MM.1S (cell line): ENCODE data around the gene TRPM2.
A peak's percentile ranks its signal among the peaks of the same experiment; 100 is the strongest.

ENCODE experiments used
- DNase-seq: peaks from one replicate; pipeline ENCODE4 v3.0.0-alpha.2; 2015
- H2AFZ ChIP-seq: fragments of 300-600 bp; sonication (generic); 2 replicates; pipeline ENCODE4 v1.6.0; 2016; ENCODE audit warnings: antibody characterized with exemption, low read length
- H3F3A ChIP-seq: fragments of 300-600 bp; sonication (generic); 2 replicates; pipeline ENCODE4 v1.6.1; 2016; ENCODE audit warnings: mild to moderate bottlenecking, antibody characterized with exemption, low read length, moderate library complexity, mixed read lengths; ENCODE audit not compliant: insufficient read depth
- H3K27ac ChIP-seq: fragments of 300-600 bp; sonication (generic); 2 replicates; pipeline ENCODE4 v1.5.1; 2016; ENCODE audit warnings: mild to moderate bottlenecking, low read length
- H3K27me3 ChIP-seq: fragments of 300-600 bp; sonication (generic); replicated peaks from 2 replicates; pipeline ENCODE4 v1.6.0; 2016; ENCODE audit warnings: low read length; ENCODE audit not compliant: insufficient read depth
- H3K36me3 ChIP-seq: fragments of 300-600 bp; sonication (generic); replicated peaks from 2 replicates; pipeline ENCODE4 v1.6.1; 2016; ENCODE audit warnings: mild to moderate bottlenecking, low read length, mixed read lengths; ENCODE audit not compliant: insufficient read depth
- H3K4me1 ChIP-seq: fragments of 300-600 bp; sonication (generic); 2 replicates; pipeline ENCODE4 v1.6.1; 2016; ENCODE audit warnings: low read length, mixed read lengths
- H3K4me2 ChIP-seq: fragments of 300-600 bp; sonication (generic); 2 replicates; pipeline ENCODE4 v1.6.0; 2016; ENCODE audit warnings: low read depth, low read length
- H3K4me3 ChIP-seq: fragments of 300-600 bp; sonication (generic); 2 replicates; pipeline ENCODE4 v1.5.1; 2016; ENCODE audit warnings: low read length, mixed read lengths
- H3K79me2 ChIP-seq: fragments of 300-600 bp; sonication (generic); 2 replicates; pipeline ENCODE4 v1.6.1; 2016; ENCODE audit warnings: mixed run types, low read length, mixed read lengths
- H3K9ac ChIP-seq: fragments of 300-600 bp; sonication (generic); 2 replicates; pipeline ENCODE4 v1.6.1; 2016; ENCODE audit warnings: low read length, mixed read lengths
- H3K9me2 ChIP-seq: fragments of 300-600 bp; sonication (generic); replicated peaks from 2 replicates; pipeline ENCODE4 v1.6.1; 2016; ENCODE audit warnings: mild to moderate bottlenecking, low read length, mixed read lengths; ENCODE audit not compliant: insufficient read depth
- H3K9me3 ChIP-seq: fragments of 300-600 bp; sonication (generic); replicated peaks from 2 replicates; pipeline ENCODE4 v1.6.1; 2016; ENCODE audit warnings: mild to moderate bottlenecking, low read length, mixed read lengths; ENCODE audit not compliant: insufficient read depth
- H4K20me1 ChIP-seq: fragments of 300-600 bp; sonication (generic); 2 replicates; pipeline ENCODE4 v1.6.1; 2016; ENCODE audit warnings: mild to moderate bottlenecking, low read length, moderate library complexity, mixed read lengths; ENCODE audit not compliant: insufficient read depth
- CTCF ChIP-seq: fragments of 300-600 bp; sonication (generic); IDR thresholded peaks from 2 replicates; pipeline ENCODE4 v1.5.1; 2016; ENCODE audit warnings: antibody characterized with exemption, low read length, mixed read lengths
- EZH2 ChIP-seq: fragments of 300-600 bp; sonication (generic); optimal IDR thresholded peaks from 2 replicates; pipeline ENCODE3; 2017; ENCODE audit warnings: low read depth, mild to moderate bottlenecking, antibody characterized with exemption, low read length, mixed read lengths
- EZH2phosphoT487 ChIP-seq: fragments of 300-600 bp; sonication (generic); IDR thresholded peaks from 2 replicates; pipeline ENCODE4 v1.6.1; 2018; ENCODE audit warnings: antibody characterized with exemption, low read length

Gene TRPM2

GRCh38 chr21:44344541-44345183, 8.8 kb upstream of the TRPM2 start:
- no peak overlapping the region for H3K9ac ChIP-seq
- H4K20me1 ChIP-seq: no peaks in the 10 kb centered on the region

GRCh38 chr21:44345495-44345894, 7.9 kb upstream of the TRPM2 start:
- DNase-seq: no peak
- H3K4me3 ChIP-seq: no peak overlapping the region
- H3K27ac ChIP-seq: no peak overlapping the region
- no peaks in the 10 kb centered on the region for H3K9me2 ChIP-seq
- no peaks in the 10 kb centered on the region for H3K79me2 ChIP-seq
- H4K20me1 ChIP-seq: no peaks in the 10 kb centered on the region
- H3F3A ChIP-seq: no peaks in the 10 kb centered on the region
- no peak for TF ChIP-seq EZH2
- no peak for TF ChIP-seq CTCF
- no peak for TF ChIP-seq EZH2phosphoT487
- H3K27me3 ChIP-seq: peaks cover 89% of the 10 kb centered on the region
- H3K4me2 ChIP-seq: no peak overlapping the region
- H3K9me3 ChIP-seq: no peaks in the 10 kb centered on the region
- H3K4me1 ChIP-seq: no peaks in the 10 kb centered on the region
- no peak overlapping the region for H3K9ac ChIP-seq
- H2AFZ ChIP-seq: no peak overlapping the region
- H3K36me3 ChIP-seq: no peaks in the 10 kb centered on the region

More at GRCh38 chr21:44344541-44345183, 8.8 kb upstream of the TRPM2 start:
- no peak overlapping the region for H3K4me2 ChIP-seq
- H3K36me3 ChIP-seq: no peaks in the 10 kb centered on the region
- no peak overlapping the region for H3K4me3 ChIP-seq
- H3F3A ChIP-seq: peaks cover 1% of the 10 kb centered on the region; the same call in 1 of the 2 replicates
- TF ChIP-seq CTCF (no peak), EZH2 (peak; percentile 48), EZH2phosphoT487 (0 out of 2 replicates have a peak, but pooled peaks have one; percentile 70)
- no peak overlapping the region for H3K27ac ChIP-seq
- peaks cover 4% of the 10 kb centered on the region; the same call in 1 of the 2 replicates for H3K4me1 ChIP-seq
- no peaks in the 10 kb centered on the region for H3K9me2 ChIP-seq
- no peaks in the 10 kb centered on the region for H3K9me3 ChIP-seq
- H2AFZ ChIP-seq: no peak overlapping the region
- peaks cover 87% of the 10 kb centered on the region for H3K27me3 ChIP-seq
- no peak for DNase-seq
- no peaks in the 10 kb centered on the region for H3K79me2 ChIP-seq

- H3K4me1 ChIP-seq: no peaks in the 10 kb centered on the region
- no peak overlapping the region for H3K4me3 ChIP-seq
- H3K27ac ChIP-seq: no peak overlapping the region
- no peaks in the 10 kb centered on the region for H3K36me3 ChIP-seq
- H4K20me1 ChIP-seq: no peaks in the 10 kb centered on the region
- H3K9me3 ChIP-seq: no peaks in the 10 kb centered on the region
- H3K27me3 ChIP-seq: peaks cover 92% of the 10 kb centered on the region
- no peaks in the 10 kb centered on the region for H3K9me2 ChIP-seq
- no peak overlapping the region for H2AFZ ChIP-seq
- H3K4me2 ChIP-seq: no peak overlapping the region
- no peaks in the 10 kb centered on the region for H3F3A ChIP-seq
- no peak for DNase-seq
- TF ChIP-seq EZH2 (no peak), EZH2phosphoT487 (no peak), CTCF (no peak)
- no peak overlapping the region for H3K9ac ChIP-seq
- H3K79me2 ChIP-seq: no peaks in the 10 kb centered on the region
Measured at GRCh38 chr21:44347911-44348451, 5.4 kb upstream of the TRPM2 start.
